Large intestine (tissue), 3 donors: ENCODE data around the gene PLEKHM3. TPM values are rescaled to one million over a fixed set of nuclear protein-coding genes. Genes with fewer than 3 reads are reported as not detected.
"Not testable (repeated sequence)": the region's sequence is repeated elsewhere in the genome, so short reads cannot be mapped to it uniquely, and the experiment has no call there.

ENCODE experiments used
- DNase-seq, 2 donors: peaks; one replicate each; pipeline versions ENCODE4 v3.0.0 to v3.0.0-alpha.2; 2013
- H3K27ac ChIP-seq: one replicate; pipeline ENCODE4 v1.5.1; 2013; ENCODE audit warnings: low read length
- H3K27me3 ChIP-seq: 2 replicates; pipeline ENCODE4 v1.6.1; 2013; ENCODE audit warnings: low read length; ENCODE audit not compliant: control insufficient read depth, insufficient read depth
- H3K36me3 ChIP-seq: 2 replicates; pipeline ENCODE4 v1.6.1; 2013; ENCODE audit warnings: low read length; ENCODE audit not compliant: control insufficient read depth, insufficient read depth
- H3K4me1 ChIP-seq: one replicate; pipeline ENCODE4 v1.6.1; 2013; ENCODE audit warnings: low read length; ENCODE audit not compliant: control insufficient read depth, insufficient read depth
- H3K4me3 ChIP-seq: one replicate; pipeline ENCODE4 v1.5.1; 2013; ENCODE audit warnings: low read length
- H3K9me3 ChIP-seq: one replicate; pipeline ENCODE4 v1.6.1; 2013; ENCODE audit warnings: mild to moderate bottlenecking, low read depth, low read length, moderate library complexity; ENCODE audit not compliant: control insufficient read depth
- WGBS: methylation state at CpG from one replicate; pipeline ENCODE4 v1.1.5; 2013; ENCODE audit warnings: low lambda C conversion rate; ENCODE audit not compliant: insufficient coverage; 5-methylcytosine and 5-hydroxymethylcytosine counted together
- polyA plus RNA-seq: library from polyadenylated mRNA; unstranded; fragments of 120-200 nt; gene quantifications from one replicate; pipeline ENCODE4 v1.2.1, GENCODE V29; 2013

PLEKHM3 gene
- polyA plus RNA-seq, 1 donor, result 11.3 TPM

- Histone ChIP-seq H3K4me3 (no peak overlapping the region), H3K9me3 (no peaks in the 10 kb centered on the region), H3K4me1 (peaks cover 6% of the 10 kb centered on the region), H3K36me3 (peaks cover 2% of the 10 kb centered on the region), H3K27me3 (no peaks in the 10 kb centered on the region), H3K27ac (no peak overlapping the region)
- WGBS, result 100% methylated on average over 1 of the region's 1 CpG
- no peak for DNase-seq
Observed at GRCh38 chr2:207911215-207911614, 114.1 kb downstream of the PLEKHM3 start.

- H3K27ac ChIP-seq, result peak overlapping the region; percentile 47
- peaks cover 18% of the 10 kb centered on the region for H3K4me1 ChIP-seq
- not testable (repeated sequence) for H3K4me3 ChIP-seq, DNase-seq, H3K27me3 ChIP-seq, H3K36me3 ChIP-seq, H3K9me3 ChIP-seq
- WGBS, result no CpG with 5 or more reads among the region's 5 CpGs
Observed at GRCh38 chr2:207906495-207906894, 118.8 kb downstream of the PLEKHM3 start.

GRCh38 chr2:207905546-207905945 is 119.8 kb downstream of the PLEKHM3 start:
- H3K9me3 ChIP-seq, result no peaks in the 10 kb centered on the region
- no CpG with 5 or more reads among the region's 1 CpG for WGBS
- DNase-seq, result no peak

GRCh38 chr2:207903236-207903635 is 122.1 kb downstream of the PLEKHM3 start:
- H3K27me3 ChIP-seq, result no peaks in the 10 kb centered on the region
- no peak overlapping the region for H3K27ac ChIP-seq
- DNase-seq, result no peak
- H3K36me3 ChIP-seq, result peaks cover 17% of the 10 kb centered on the region
- no CpG with 5 or more reads among the region's 3 CpGs for WGBS
- peaks cover 18% of the 10 kb centered on the region for H3K4me1 ChIP-seq
- H3K4me3 ChIP-seq, result no peak overlapping the region
- no peaks in the 10 kb centered on the region for H3K9me3 ChIP-seq

More at GRCh38 chr2:207905546-207905945, 119.8 kb downstream of the PLEKHM3 start:
- Histone ChIP-seq H3K4me1 (peaks cover 18% of the 10 kb centered on the region), H3K4me3 (no peak overlapping the region), H3K27ac (peak overlapping the region; percentile 47), H3K27me3 (no peaks in the 10 kb centered on the region), H3K36me3 (peaks cover 12% of the 10 kb centered on the region)

DNA sequence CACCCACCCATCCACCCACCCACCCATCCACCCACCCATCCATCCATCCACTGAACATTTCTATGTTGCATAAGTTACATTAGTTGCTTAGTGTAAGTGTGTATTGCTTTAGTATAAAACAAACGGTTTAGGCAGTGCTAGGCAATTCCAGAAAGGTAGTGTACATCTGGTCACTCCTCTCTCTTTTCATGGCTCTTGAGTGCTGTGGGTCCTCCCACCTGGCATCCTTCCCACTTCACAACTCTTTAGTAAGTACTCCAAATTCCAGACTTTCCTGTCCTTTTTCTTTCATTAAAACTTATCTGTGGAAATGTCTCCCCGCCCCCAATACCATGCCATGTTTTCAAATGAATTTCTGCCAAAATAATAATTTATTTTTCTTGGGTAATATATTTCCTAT is 122.5 kb downstream of the PLEKHM3 start:
- Histone ChIP-seq H3K4me1 (peaks cover 21% of the 10 kb centered on the region), H3K9me3 (no peaks in the 10 kb centered on the region), H3K27me3 (no peaks in the 10 kb centered on the region), H3K27ac (no peak overlapping the region), H3K36me3 (peaks cover 17% of the 10 kb centered on the region), H3K4me3 (no peak overlapping the region)
- WGBS, result no CpG with 5 or more reads among the region's 2 CpGs
- DNase-seq, result no peak

- H3K27me3 ChIP-seq, result no peaks in the 10 kb centered on the region
- no peak overlapping the region for H3K4me3 ChIP-seq
- no peak for DNase-seq
- H3K9me3 ChIP-seq, result no peaks in the 10 kb centered on the region
- H3K36me3 ChIP-seq, result peaks cover 17% of the 10 kb centered on the region
- no CpG with 5 or more reads among the region's 9 CpGs for WGBS
- H3K27ac ChIP-seq, result no peak overlapping the region
- peaks cover 20% of the 10 kb centered on the region for H3K4me1 ChIP-seq
Observed at GRCh38 chr2:207901829-207902228, 123.5 kb downstream of the PLEKHM3 start.

- peaks cover 18% of the 10 kb centered on the region for H3K4me1 ChIP-seq
- peaks cover 17% of the 10 kb centered on the region for H3K36me3 ChIP-seq
- no peak overlapping the region for H3K4me3 ChIP-seq
- H3K27ac ChIP-seq, result no peak overlapping the region
- H3K27me3 ChIP-seq, result no peaks in the 10 kb centered on the region
- no peak for DNase-seq
- no CpG with 5 or more reads among the region's 4 CpGs for WGBS
- H3K9me3 ChIP-seq, result no peaks in the 10 kb centered on the region
Observed at GRCh38 chr2:207901401-207901800, 123.9 kb downstream of the PLEKHM3 start.

- no peak overlapping the region for H3K27ac ChIP-seq
Observed at GRCh38 chr2:207898354-207898695, 127.0 kb downstream of the PLEKHM3 start.

DNA sequence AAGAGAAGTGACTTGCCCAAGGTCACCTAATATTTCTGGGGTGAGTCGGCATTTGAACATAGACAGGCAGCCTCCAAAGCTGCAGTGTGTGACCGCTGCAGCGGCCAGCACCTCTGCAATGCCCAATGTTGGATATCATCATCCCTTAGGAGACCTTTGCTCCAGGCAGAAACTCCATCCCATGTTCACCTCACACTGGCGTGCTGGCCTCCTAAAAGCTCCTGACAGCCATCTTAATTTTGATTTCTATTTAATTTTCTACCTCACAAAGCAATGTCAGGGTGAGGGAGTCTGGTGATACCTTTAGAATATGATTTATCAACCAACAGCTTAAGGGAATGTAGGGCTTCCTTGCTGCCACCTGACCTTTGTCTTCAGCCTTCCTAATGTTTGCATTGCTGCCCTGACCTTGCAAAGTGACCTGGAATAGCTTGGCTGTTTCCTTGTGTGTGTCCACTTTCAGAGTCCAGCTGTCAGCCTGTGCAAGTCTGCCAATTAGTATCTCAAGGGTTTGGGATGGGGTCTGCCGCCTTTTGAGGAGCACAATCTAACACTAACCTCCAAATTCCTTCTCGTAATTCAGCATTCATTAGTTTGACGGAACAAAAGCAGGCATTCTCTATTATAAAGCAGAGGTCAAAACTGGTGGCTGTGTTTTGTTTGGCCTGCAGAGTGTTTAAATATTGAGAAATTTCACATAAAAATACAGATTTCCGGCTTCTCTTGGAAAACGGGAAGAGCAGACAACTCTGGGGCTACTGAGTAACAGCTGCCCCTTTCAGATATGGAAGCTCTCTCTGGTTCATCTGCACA is 127.6 kb downstream of the PLEKHM3 start:
- H3K27ac ChIP-seq, result no peak overlapping the region

More at GRCh38 chr2:207898354-207898695, 127.0 kb downstream of the PLEKHM3 start:
- H3K4me3 ChIP-seq, result no peak overlapping the region
- no peak for DNase-seq
- H3K4me1 ChIP-seq, result peaks cover 16% of the 10 kb centered on the region
- H3K36me3 ChIP-seq, result peaks cover 17% of the 10 kb centered on the region
- no peaks in the 10 kb centered on the region for H3K27me3 ChIP-seq
- no peaks in the 10 kb centered on the region for H3K9me3 ChIP-seq
- WGBS, result no CpG with 5 or more reads among the region's 8 CpGs

DNA sequence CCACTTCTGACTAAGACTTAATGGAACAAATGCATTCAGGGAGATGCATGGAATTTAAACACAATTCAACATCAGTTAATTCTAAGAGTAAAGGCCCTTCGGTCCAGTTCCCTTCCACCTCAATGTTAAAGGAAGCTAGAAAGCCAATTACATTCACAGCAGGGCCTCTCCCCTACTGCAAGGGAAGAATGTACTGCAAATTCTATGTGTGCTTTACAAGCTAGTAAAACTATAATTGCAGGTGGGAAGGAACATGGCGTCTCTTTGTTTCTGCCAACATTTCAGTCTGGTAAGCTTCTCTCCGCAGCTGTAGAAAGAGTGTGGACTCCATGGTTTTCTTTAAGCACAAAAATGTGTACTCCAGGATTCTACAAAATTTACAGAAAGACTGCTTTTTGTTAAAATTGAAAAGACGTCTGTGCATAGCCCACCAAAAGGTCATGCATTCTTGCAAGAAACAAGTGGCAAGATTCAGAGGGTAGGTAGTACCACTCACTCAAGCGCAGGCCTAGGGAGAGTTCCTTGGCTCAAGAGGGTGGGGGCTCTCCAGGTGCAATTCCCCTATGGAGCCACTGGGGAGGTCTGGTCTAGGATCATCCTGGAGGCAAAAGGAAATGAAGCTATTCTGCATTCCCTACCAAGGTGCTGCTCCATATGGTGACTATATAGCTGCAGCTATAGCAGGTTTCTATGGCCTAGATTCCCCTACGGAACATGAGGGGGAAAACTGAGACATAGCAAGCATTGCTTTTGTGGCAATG is 128.6 kb downstream of the PLEKHM3 start:
- 100% methylated on average over 1 of the region's 6 CpGs for WGBS
- DNase-seq, result no peak
- peaks cover 14% of the 10 kb centered on the region for H3K4me1 ChIP-seq
- H3K27ac ChIP-seq, result no peak overlapping the region
- H3K27me3 ChIP-seq, result no peaks in the 10 kb centered on the region
- H3K4me3 ChIP-seq, result no peak overlapping the region
- peaks cover 13% of the 10 kb centered on the region for H3K36me3 ChIP-seq
- no peaks in the 10 kb centered on the region for H3K9me3 ChIP-seq

More for the DNA sequence above, 127.6 kb downstream of the PLEKHM3 start:
- DNase-seq, result no peak
- Histone ChIP-seq H3K4me3 (no peak overlapping the region), H3K36me3 (peaks cover 17% of the 10 kb centered on the region), H3K27me3 (no peaks in the 10 kb centered on the region), H3K9me3 (no peaks in the 10 kb centered on the region), H3K4me1 (peaks cover 16% of the 10 kb centered on the region)
- WGBS, result 100% methylated on average over 2 of the region's 9 CpGs
